Esophagus (tissue), 2 donors: ENCODE results near the gene RBL1. TPM values are rescaled to one million over a fixed set of nuclear protein-coding genes. Genes with fewer than 3 reads are reported as not detected.
A peak's percentile ranks its signal among the peaks of the same experiment; 100 is the strongest.
"Not testable (repeated sequence)": the region's sequence is repeated elsewhere in the genome, so short reads cannot be mapped to it uniquely, and the experiment has no call there.

ENCODE experiments used
- H3K27ac ChIP-seq, 2 donors: one replicate each; pipeline ENCODE4 v1.5.1; 2013; ENCODE audit warnings: low read depth in 2 of 2, mild to moderate bottlenecking in 2 of 2, inconsistent platforms in 1 of 2, low read length in 1 of 2, moderate library complexity in 1 of 2
- H3K27me3 ChIP-seq, 2 donors: one replicate each; pipeline ENCODE4 v1.6.1; 2013; ENCODE audit warnings: low read length in 2 of 2, control low read depth in 1 of 2, mild to moderate bottlenecking in 1 of 2; ENCODE audit not compliant: insufficient read depth in 2 of 2, control insufficient read depth in 1 of 2
- H3K36me3 ChIP-seq, 2 donors: one replicate each; pipeline ENCODE4 v1.6.1; 2013; ENCODE audit warnings: low read length in 1 of 2; ENCODE audit not compliant: control insufficient read depth in 2 of 2, insufficient read depth in 2 of 2
- H3K4me1 ChIP-seq, 2 donors: one replicate each; pipeline ENCODE4 v1.6.1; 2013; ENCODE audit warnings: low read length in 1 of 2; ENCODE audit not compliant: control insufficient read depth in 2 of 2, insufficient read depth in 2 of 2
- H3K4me3 ChIP-seq, 2 donors: one replicate each; pipeline ENCODE4 v1.5.1; 2013; ENCODE audit warnings: low read length in 2 of 2, mild to moderate bottlenecking in 2 of 2, low read depth in 1 of 2, moderate library complexity in 1 of 2
- H3K9me3 ChIP-seq, 2 donors: one replicate each; pipeline ENCODE4 v1.6.1; 2013; ENCODE audit warnings: mild to moderate bottlenecking in 2 of 2, low read depth in 1 of 2, low read length in 1 of 2, moderate library complexity in 1 of 2; ENCODE audit not compliant: control insufficient read depth in 2 of 2, insufficient read depth in 1 of 2
- WGBS, 2 donors: extraction: QIAGEN DNeasy Blood & Tissue Kit; methylation state at CpG; one replicate each; pipeline ENCODE4 v1.1.7; 2013; 5-methylcytosine and 5-hydroxymethylcytosine counted together
- polyA plus RNA-seq, 2 donors: library from polyadenylated mRNA; stranded (reverse); fragments of 200-250 nt; gene quantifications; one replicate each; pipeline ENCODE4 v1.2.3, GENCODE V29; 2013
- donor health status: healthy with polysubstance abuse.
- donor health status: Bipolar disorder and iron deficiency.

The RBL1 gene
- polyA plus RNA-seq, 2 donors, result 2.0 to 2.5 TPM

DNA sequence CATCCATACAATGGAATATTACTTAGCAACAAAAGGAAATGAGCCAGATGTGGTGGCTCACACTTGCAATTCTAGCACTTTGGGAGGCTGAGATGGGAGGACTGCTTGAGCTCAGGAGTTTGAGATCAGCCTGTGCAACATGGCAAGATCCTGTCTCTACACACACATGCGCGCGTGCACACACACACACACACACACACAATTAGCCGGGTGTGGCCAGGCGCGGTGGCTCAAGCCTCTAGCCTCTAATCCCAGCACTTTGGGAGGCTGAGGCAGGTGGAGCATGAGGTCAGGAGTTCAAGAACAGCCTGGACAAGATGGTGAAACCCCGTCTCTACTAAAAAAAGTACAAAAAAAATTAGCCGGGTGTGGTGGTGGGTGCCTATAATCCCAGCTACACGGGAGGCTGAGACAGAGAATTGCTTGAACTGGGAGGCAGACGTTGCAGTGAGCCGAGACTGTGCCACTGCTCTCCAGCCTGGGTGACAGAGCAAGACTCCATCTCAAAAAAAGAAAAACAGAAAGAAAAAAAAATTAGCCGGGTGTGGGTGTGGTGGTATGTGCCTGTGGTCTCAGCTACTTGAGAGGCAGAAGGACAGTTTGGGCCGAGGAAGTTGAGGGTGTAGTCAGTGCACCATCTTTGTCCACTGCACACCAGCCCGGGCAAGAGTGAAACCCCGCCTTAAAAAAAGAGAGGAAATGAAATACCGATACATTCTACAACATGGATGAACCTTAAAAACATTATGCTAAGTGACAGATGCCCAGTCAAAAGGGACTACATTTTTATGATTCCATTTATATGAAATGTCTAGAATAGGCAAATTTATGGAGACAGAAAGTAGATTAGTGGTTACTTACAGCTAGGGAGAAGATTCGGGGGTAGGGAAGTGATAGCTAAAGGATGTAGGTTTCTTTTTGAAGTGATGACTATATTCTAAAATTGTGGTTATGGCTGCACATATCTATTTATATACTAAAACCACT lies 52.5 kb downstream of the RBL1 start:
- Histone ChIP-seq H3K27ac (peak overlapping the region in 1 of 2 donors; percentile 21), H3K4me1 (no peaks in the 10 kb centered on the region), H3K9me3 (no peaks in the 10 kb centered on the region), H3K36me3 (no peaks in the 10 kb centered on the region), H3K27me3 (no peaks in the 10 kb centered on the region), H3K4me3 (no peak overlapping the region)
- WGBS, 2 donors, result 85 to 88% methylated on average over 17 of the region's 17 CpGs

DNA sequence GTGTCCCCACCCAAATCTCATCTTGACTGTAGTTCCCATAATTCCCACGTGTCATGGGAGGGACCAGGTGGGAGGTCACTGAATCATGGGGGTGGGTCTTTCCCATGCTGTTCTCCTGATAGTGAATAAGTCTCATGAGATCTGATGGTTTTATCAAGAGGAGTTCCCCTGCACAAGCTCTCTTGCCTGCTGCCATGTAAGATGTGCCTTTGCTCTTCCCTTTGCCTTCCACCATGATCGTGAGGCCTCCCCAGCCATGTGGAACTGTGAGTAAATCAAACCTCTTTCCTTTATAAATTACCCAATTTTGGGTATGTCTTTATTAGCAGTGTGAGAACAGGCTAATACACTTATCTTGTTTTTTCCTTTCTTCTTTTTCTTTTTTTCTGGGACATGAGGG lies 56.4 kb downstream of the RBL1 start:
- 94 to 96% methylated on average over 2 of the region's 2 CpGs for WGBS, 2 donors
- H3K4me1 ChIP-seq, H3K27me3 ChIP-seq, H3K9me3 ChIP-seq, H3K27ac ChIP-seq, H3K4me3 ChIP-seq, H3K36me3 ChIP-seq: not testable (repeated sequence)

DNA sequence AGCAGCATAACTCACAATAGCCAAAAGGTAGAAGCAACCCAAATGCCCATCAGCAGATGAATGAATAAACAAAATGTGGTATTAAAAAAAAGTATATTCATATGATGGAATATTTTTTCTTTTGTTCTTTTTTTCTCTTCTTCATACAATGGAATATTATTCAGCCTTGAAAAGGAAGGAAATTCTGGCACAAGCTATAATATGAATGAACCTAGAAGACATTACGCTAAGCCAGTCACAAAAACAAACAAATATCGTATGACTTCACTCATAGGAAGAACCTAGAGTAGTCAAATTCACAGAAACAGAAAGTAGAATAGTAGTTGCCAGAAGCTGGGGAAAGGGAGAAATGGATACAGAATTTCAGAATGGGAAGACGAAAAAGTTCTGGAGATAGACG lies 63.7 kb downstream of the RBL1 start:
- H3K27me3 ChIP-seq, result no peaks in the 10 kb centered on the region
- no peak overlapping the region for H3K4me3 ChIP-seq
- 98 to 99% methylated on average over 4 of the region's 4 CpGs for WGBS, 2 donors
- H3K27ac ChIP-seq, result no peak overlapping the region
- no peaks in the 10 kb centered on the region for H3K9me3 ChIP-seq
- no peaks in the 10 kb centered on the region for H3K4me1 ChIP-seq
- H3K36me3 ChIP-seq, result no peaks in the 10 kb centered on the region

DNA sequence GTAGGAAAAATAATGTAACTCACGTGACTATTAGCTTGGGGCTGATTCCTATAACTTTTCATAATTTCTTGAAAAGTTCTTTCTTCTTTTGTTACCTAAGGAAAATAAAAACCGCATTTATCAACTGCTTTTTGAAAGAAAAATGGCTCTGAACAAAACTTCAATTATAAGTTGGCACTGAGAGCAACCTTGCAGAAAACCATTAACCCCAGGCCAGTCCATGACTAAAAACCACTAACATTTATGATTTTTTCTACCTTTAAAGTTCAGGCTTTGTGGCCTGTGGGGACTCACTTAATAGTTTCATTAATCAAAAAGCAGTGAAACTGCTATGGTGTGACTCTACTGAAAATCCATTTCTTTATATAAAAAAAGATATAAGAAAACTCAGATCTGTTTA lies 75.2 kb downstream of the RBL1 start:
- Histone ChIP-seq H3K27me3 (no peaks in the 10 kb centered on the region), H3K4me3 (no peak overlapping the region), H3K9me3 (no peaks in the 10 kb centered on the region), H3K27ac (no peak overlapping the region), H3K36me3 (peaks cover 3 to 5% of the 10 kb centered on the region in 2 donors), H3K4me1 (no peaks in the 10 kb centered on the region)
- WGBS, 2 donors, result 86 to 94% methylated on average over 2 of the region's 2 CpGs

DNA sequence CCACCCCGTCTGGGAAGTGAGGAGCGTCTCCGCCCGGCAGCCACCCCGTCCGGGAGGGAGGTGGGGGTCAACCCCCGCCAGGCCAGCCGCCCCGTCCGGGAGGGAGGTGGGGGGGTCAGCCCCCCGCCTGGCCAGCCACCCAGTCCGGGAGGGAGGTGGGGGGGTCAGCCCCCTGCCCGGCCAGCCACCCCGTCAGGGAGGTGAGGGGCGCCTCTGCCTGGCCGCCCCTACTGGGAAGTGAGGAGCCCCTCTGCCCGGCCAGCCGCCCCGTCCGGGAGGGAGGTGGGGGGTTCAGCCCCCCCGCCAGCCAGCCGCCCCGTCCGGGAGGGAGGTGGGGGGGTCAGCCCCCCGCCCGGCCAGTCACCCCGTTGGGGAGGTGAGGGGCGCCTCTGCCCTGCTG lies 83.2 kb downstream of the RBL1 start:
- WGBS, 2 donors, result 95 to 98% methylated on average over 10 to 28 of the region's 28 CpGs
- not testable (repeated sequence) for H3K27me3 ChIP-seq, H3K9me3 ChIP-seq, H3K4me1 ChIP-seq, H3K36me3 ChIP-seq, H3K27ac ChIP-seq, H3K4me3 ChIP-seq

DNA sequence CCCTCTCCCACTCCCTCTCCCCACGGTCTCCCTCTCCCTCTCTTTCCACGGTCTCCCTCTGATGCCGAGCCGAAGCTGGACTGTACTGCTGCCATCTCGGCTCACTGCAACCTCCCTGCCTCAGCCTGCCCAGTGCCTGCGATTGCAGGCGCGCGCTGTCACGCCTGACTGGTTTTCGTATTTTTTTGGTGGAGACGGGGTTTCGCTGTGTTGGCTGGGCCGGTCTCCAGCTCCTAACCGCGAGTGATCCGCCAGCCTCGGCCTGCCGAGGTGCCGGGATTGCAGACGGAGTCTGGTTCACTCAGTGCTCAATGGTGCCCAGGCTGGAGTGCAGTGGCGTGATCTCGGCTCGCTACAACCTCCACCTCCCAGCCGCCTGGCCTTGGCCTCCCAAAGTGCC lies 83.9 kb downstream of the RBL1 start:
- not testable (repeated sequence) for H3K36me3 ChIP-seq

DNA sequence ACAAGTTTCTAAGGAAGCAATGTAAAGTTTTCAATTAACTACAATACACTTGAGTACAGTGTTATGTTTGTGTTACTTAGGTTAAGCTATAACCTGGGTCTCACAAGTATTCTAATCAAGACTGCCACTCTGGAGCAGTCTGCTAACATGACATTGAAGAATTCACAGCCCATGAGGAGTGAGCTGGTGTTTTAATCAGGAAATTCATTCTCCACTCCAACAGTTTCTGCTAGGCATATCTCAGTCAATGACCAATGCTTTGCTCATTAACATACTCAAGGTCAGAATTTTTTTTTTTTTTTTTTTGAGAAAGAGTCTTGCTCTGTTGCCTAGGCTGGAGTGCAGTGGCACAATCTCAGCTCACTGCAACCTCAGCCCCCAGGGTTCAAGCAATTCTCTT lies 84.7 kb downstream of the RBL1 start:
- H3K9me3 ChIP-seq, result no peaks in the 10 kb centered on the region
- peaks cover 0 to 2% of the 10 kb centered on the region in 2 donors for H3K36me3 ChIP-seq
- no peaks in the 10 kb centered on the region for H3K4me1 ChIP-seq
- H3K27ac ChIP-seq, result no peak overlapping the region
- no peak overlapping the region for H3K4me3 ChIP-seq
- H3K27me3 ChIP-seq, result no peaks in the 10 kb centered on the region

More for the DNA sequence above, 83.9 kb downstream of the RBL1 start:
- not testable (repeated sequence) for H3K4me3 ChIP-seq, H3K4me1 ChIP-seq, H3K9me3 ChIP-seq, H3K27ac ChIP-seq, H3K27me3 ChIP-seq
- WGBS, 2 donors, result 97 to 98% methylated on average over 25 of the region's 25 CpGs

DNA sequence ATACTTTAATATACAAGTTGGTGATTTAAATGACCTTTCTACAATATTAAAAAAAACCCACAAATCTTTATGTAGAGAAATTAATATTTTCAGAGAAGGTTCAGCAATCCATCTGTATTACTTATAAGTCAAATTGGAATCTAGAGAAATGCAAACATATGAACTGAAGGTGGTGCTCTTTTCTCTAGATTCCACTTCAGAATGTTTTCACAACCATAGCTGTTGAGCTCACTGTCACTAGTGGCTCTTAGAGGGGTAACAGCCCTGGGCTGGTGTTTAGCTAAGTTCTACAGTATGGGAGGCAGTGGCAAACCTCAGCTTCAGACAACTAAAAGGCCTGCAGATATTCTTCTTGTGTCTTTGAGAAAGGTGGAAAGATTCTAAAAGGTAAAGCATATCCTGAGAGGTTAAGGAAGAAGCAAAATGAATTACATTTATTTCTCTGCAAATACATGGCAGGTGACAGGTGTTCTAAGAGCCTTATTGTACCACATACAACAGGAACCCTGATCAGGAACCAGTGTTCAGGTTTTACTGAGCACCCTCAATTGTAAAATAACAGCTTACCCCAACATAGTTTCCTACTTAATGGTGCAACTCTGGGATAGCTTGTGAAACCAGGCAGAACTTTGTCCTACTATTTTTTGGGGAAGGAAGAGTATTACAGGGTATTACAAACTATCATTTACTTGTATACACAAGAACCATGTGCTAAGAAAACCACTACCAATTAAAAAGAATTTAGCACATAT lies 87.7 kb downstream of the RBL1 start:
- H3K36me3 ChIP-seq, result no peaks in the 10 kb centered on the region
- no peaks in the 10 kb centered on the region for H3K9me3 ChIP-seq
- H3K4me1 ChIP-seq, result no peaks in the 10 kb centered on the region
- H3K27me3 ChIP-seq, result no peaks in the 10 kb centered on the region
- H3K4me3 ChIP-seq, result no peak overlapping the region
- no peak overlapping the region for H3K27ac ChIP-seq

DNA sequence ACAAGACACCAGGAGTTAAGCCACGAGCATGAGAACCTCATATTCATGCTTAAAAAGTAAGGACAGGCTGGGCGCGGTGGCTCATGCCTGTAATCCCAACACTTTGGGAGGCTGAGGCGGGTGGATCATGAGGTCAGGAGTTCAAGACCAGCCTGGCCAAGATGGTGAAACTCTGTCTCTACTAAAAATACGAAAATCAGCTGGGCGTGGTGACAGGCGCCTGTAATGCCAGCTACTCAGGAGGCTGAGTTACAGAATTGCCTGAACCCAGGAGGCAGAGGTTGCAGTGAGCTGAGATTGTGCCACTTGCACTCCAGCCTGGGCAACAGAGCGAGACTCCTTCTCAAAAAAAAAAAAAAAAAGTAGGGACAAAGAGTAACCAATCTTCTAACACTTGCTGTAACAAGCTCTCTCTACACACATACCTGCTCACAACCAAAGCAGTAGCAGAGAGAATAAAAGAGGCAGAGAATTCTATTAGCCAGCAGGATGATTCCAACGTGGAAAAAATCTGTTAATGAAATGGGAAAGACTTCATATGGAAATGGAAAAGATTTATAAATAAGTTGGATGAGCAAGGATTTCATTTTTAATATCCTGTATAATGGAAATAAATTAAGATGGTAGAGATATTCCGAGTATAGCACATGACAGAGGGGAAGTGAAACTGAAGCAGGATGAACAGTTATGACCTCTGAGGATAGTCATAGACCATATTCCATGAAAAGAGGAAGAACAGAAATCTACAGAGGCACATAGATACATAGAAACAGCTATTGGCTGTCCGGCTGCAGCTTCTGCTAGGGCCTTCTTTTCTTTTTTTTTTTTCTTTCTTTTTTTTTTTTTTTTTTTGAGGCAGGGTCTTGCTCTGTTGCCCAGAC lies 90.5 kb downstream of the RBL1 start:
- not testable (repeated sequence) for H3K27ac ChIP-seq, H3K36me3 ChIP-seq, H3K9me3 ChIP-seq, H3K4me3 ChIP-seq, H3K4me1 ChIP-seq, H3K27me3 ChIP-seq
- WGBS, 2 donors, result 86 to 88% methylated on average over 11 of the region's 11 CpGs
